Epithelial cell of umbilical artery (primary cell): Measurements from ENCODE around the gene GPA33. TPM values are rescaled to one million over a fixed set of nuclear protein-coding genes. Genes with fewer than 3 reads are reported as not detected.

Experiments
- total RNA-seq: library from RNA; depleted of rRNA; stranded (reverse); fragments of >200 nt; gene quantifications from 2 replicates; pipeline ENCODE4 v1.2.3, GENCODE V29; 2014

The GPA33 gene, protein sequence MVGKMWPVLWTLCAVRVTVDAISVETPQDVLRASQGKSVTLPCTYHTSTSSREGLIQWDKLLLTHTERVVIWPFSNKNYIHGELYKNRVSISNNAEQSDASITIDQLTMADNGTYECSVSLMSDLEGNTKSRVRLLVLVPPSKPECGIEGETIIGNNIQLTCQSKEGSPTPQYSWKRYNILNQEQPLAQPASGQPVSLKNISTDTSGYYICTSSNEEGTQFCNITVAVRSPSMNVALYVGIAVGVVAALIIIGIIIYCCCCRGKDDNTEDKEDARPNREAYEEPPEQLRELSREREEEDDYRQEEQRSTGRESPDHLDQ
- not detected in 2 replicates for total RNA-seq

DNA sequence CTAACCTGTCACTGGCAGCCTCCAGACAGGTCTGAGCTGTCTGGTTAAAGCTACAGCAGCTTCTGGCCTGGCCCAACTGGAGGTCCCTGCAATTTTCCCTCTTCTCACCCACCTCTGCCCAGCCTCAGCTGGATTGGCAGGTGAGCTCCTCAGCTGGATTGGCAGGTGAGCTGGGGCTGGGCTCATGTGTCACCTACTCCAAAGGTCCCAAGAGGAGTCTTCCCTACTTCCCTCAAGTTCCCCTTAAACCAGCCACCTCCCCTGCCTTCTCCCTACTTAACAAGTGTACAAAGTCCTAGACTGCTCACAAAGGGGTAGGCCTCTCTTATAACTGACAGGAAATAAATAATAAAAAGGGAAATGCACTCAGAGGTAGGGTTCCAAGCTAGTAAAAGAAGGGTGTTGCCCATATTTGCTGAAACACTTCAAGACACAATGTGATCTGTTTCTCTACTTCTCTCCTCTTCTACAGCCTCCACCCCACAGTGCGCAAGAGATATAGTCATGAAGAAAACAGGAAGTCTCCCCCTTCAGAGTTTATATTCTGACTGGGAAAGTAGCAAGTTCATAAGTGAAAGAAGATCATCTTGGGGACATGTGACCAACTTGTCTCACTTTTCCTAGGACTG lies at the start of gene GPA33:
TSS of gene GPA33 (minus strand) at position 64 of the 629 bp plus-strand sequence. CDS start 90 bp downstream, outside the sequence.

DNA sequence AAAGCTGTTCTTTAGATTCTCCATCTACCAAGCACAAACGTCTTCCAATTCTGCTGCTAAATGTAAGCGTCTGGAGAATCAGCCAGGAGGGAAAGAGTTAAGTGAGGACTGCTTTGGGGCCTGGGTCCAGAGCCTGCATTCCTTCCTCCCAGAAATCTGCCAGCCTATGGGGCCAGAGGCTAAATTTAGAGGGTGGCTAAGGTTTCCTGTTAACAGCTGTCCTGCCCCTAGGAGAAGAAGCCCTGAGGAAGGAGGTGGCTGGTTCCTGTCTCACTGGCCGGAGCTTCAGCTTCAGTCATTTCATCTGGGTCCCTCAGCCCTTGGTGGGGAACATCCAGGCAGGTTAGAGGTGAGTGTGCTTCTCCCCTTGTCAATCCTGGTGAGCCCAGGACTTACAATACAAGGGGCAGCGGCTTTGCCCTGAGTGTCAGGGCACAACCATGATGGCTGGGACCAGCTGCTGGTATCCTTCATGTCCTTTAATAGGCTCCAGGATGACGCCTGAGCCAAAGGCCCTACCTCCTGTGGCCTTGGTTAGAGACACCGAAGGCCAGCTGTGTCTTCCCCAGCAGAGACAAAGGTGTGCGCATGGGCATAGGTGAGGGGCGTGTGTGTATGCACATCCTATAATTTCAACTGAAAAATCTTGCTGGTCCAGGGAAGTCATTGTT lies 3.8 kb upstream of the GPA33 start, which contains the start of gene STYXL2:
TSS of gene STYXL2 (plus strand) at position 230 of the 671 bp plus-strand sequence. CDS start 775 bp downstream, outside the sequence.

Other genes starting within 250 kb of the GPA33 start
- 11.4 and 17.5 TPM in 2 replicates for gene TADA1, start 214.1 kb downstream of the GPA33 start, total RNA-seq
- gene ILDR2, start 114.8 kb downstream of the GPA33 start, total RNA-seq, result 0.61 TPM in 1 of 2 replicates, not detected in the other
- gene MAEL, start 101.1 kb downstream of the GPA33 start, total RNA-seq, result 0.32 TPM in 1 of 2 replicates, not detected in the other
- not detected in 2 replicates for gene STYXL2, start 3.7 kb upstream of the GPA33 start, total RNA-seq
- 2.6 and 6.7 TPM in 2 replicates for gene POU2F1, start 130.5 kb upstream of the GPA33 start, total RNA-seq